HL-60 (cell line): ENCODE results near the gene COL6A3.

Source experiments
- DNase-seq, 2 experiments: peaks; one replicate each; pipeline ENCODE4 v3.0.0-alpha.2; 2010 to 2020; ENCODE audit warnings: low read depth in 1 of 2, low spot score in 1 of 2
- H3K27ac ChIP-seq: fragments of 250-450 bp; sonication (Bioruptor Pico); replicated peaks from 2 replicates; pipeline ENCODE4 v1.5.1; 2020; ENCODE audit warnings: mild to moderate bottlenecking, moderate library complexity
- H3K27me3 ChIP-seq: fragments of 250-450 bp; sonication (Bioruptor Pico); 2 replicates; pipeline ENCODE4 v1.5.1; 2021; ENCODE audit warnings: mild to moderate bottlenecking, moderate library complexity; ENCODE audit not compliant: insufficient read depth, poor library complexity, severe bottlenecking
- H3K4me3 ChIP-seq: replicated peaks from 2 replicates; pipeline ENCODE4 v1.5.1; 2011; ENCODE audit warnings: mild to moderate bottlenecking, control low read depth, low read length; ENCODE audit not compliant: insufficient read depth
- CTCF ChIP-seq: IDR thresholded peaks from one replicate; pipeline ENCODE4 v1.5.1; 2011; ENCODE audit warnings: low read length, control low read depth, inconsistent platforms; ENCODE audit not compliant: insufficient read depth
- GABPA ChIP-seq: IDR thresholded peaks from 2 replicates; pipeline ENCODE4 v1.6.1; 2012; ENCODE audit warnings: low read depth
- POLR2AphosphoS5 ChIP-seq: IDR thresholded peaks from 2 replicates; pipeline ENCODE4 v1.6.1; 2012; ENCODE audit warnings: low read depth
- REST ChIP-seq: IDR thresholded peaks from 2 replicates; pipeline ENCODE4 v1.6.1; 2012; ENCODE audit warnings: low read depth; ENCODE audit not compliant: insufficient replicate concordance
- SPI1 ChIP-seq: IDR thresholded peaks from 2 replicates; pipeline ENCODE4 v1.6.1; 2012; ENCODE audit warnings: low read depth, mild to moderate bottlenecking, borderline replicate concordance

The COL6A3 gene

GRCh38 chr2:237445611-237446337 lies 31.8 kb upstream of the COL6A3 start:
- H3K27ac ChIP-seq: no peak overlapping the region
- H3K27me3 ChIP-seq: no peaks in the 10 kb centered on the region
- DNase-seq: no peak

DNA sequence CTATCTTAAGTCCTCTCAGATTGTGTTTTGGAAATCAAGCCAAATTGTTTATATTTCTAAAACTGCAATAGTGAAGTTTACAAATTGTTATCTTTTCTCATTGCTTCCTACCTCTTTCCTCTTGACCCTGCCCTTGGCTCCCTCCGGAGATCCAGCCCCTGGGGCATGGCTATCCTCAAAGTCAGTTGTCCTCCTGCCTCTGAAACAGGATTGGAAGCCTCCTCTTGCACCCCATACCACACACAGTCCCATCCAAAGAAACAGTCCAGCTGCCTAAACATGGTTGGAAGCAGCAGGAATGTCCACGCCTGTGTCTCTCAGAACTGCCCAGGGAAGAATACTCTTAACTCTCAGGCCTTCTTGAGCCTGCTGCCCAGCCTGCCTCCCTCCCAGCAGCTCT lies 30.1 kb upstream of the COL6A3 start:
- Histone ChIP-seq H3K27me3 (no peaks in the 10 kb centered on the region), H3K27ac (no peak overlapping the region), H3K4me3 (no peak overlapping the region)
- TF ChIP-seq SPI1 (no peak), REST (no peak), CTCF (no peak), POLR2AphosphoS5 (no peak), GABPA (no peak)
- DNase-seq: no peak

More at GRCh38 chr2:237445611-237446337, 31.8 kb upstream of the COL6A3 start:
- TF ChIP-seq CTCF: no peak
- TF ChIP-seq POLR2AphosphoS5: no peak
- no peak for TF ChIP-seq REST
- TF ChIP-seq SPI1: no peak
- no peak for TF ChIP-seq GABPA
- no peak overlapping the region for H3K4me3 ChIP-seq

GRCh38 chr2:237441605-237442274 lies 27.8 kb upstream of the COL6A3 start:
- H3K27ac ChIP-seq: no peak overlapping the region

More at GRCh38 chr2:237441605-237442274, 27.8 kb upstream of the COL6A3 start:
- no peak for DNase-seq
- TF ChIP-seq GABPA (no peak), CTCF (no peak), SPI1 (no peak), REST (no peak), POLR2AphosphoS5 (no peak)
- no peaks in the 10 kb centered on the region for H3K27me3 ChIP-seq
- H3K4me3 ChIP-seq: no peak overlapping the region
